GM06990 (cell line): ENCODE measurements around the gene RHBDD1.

Experiments
- DNase-seq: peaks from one replicate; pipeline ENCODE4 v3.0.0-alpha.2; 2011; ENCODE audit not compliant: insufficient read length; ENCODE audit errors: extremely low read depth
- H3K27me3 ChIP-seq: replicated peaks from 2 replicates; pipeline ENCODE4 v1.6.0; 2011; ENCODE audit warnings: low read length; ENCODE audit not compliant: control insufficient read depth, insufficient read depth
- H3K36me3 ChIP-seq: 2 replicates; pipeline ENCODE4 v1.5.1; 2011; ENCODE audit warnings: low read length; ENCODE audit not compliant: control insufficient read depth, insufficient read depth
- H3K4me3 ChIP-seq: replicated peaks from 2 replicates; pipeline ENCODE4 v1.5.1; 2011; ENCODE audit warnings: low read depth, mild to moderate bottlenecking, control low read depth, low read length
- CTCF ChIP-seq: IDR thresholded peaks from 2 replicates; pipeline ENCODE4 v1.5.1; 2011; ENCODE audit warnings: low read length, control low read depth, mild to moderate bottlenecking, inconsistent platforms; ENCODE audit not compliant: insufficient read depth, poor library complexity, severe bottlenecking

The RHBDD1 gene

GRCh38 chr2:226875438-226876225 is 39.8 kb downstream of the RHBDD1 start:
- no peak for DNase-seq
- Histone ChIP-seq H3K27me3 (no peaks in the 10 kb centered on the region), H3K36me3 (peaks cover 3% of the 10 kb centered on the region), H3K4me3 (no peak overlapping the region)
- TF ChIP-seq CTCF: no peak

- H3K27me3 ChIP-seq: no peaks in the 10 kb centered on the region
- H3K4me3 ChIP-seq: no peak overlapping the region
- H3K36me3 ChIP-seq: peaks cover 3% of the 10 kb centered on the region
- TF ChIP-seq CTCF: no peak
- no peak for DNase-seq
These were observed 41.6 kb downstream of the RHBDD1 start for GRCh38 chr2:226877491-226877890.

GRCh38 chr2:226881287-226881686 is 45.4 kb downstream of the RHBDD1 start:
- DNase-seq: no peak
- TF ChIP-seq CTCF: no peak
- Histone ChIP-seq H3K4me3 (no peak overlapping the region), H3K27me3 (no peaks in the 10 kb centered on the region), H3K36me3 (peaks cover 2% of the 10 kb centered on the region; the same call in 1 of the 2 replicates)

GRCh38 chr2:226882606-226883005 is 46.8 kb downstream of the RHBDD1 start:
- TF ChIP-seq CTCF: no peak
- Histone ChIP-seq H3K4me3 (no peak overlapping the region), H3K36me3 (peaks cover 2% of the 10 kb centered on the region; the same call in 1 of the 2 replicates), H3K27me3 (no peaks in the 10 kb centered on the region)
- DNase-seq: no peak

- no peak for DNase-seq
- H3K27me3 ChIP-seq: no peaks in the 10 kb centered on the region
- H3K4me3 ChIP-seq: no peak overlapping the region
- H3K36me3 ChIP-seq: peaks cover 2% of the 10 kb centered on the region; the same call in 1 of the 2 replicates
- TF ChIP-seq CTCF: no peak
These were observed 47.5 kb downstream of the RHBDD1 start for GRCh38 chr2:226883296-226883795.

- H3K27me3 ChIP-seq: no peaks in the 10 kb centered on the region
- no peak for TF ChIP-seq CTCF
- no peak for DNase-seq
These were observed 48.3 kb downstream of the RHBDD1 start for GRCh38 chr2:226884166-226884565.

More at GRCh38 chr2:226884166-226884565, 48.3 kb downstream of the RHBDD1 start:
- Histone ChIP-seq H3K36me3 (no peaks in the 10 kb centered on the region; the same call in 1 of the 2 replicates), H3K4me3 (no peak overlapping the region)
